ENCODE results near the gene GPATCH8. TPM values are rescaled to one million over a fixed set of nuclear protein-coding genes. Genes with fewer than 3 reads are reported as not detected.
A peak's percentile ranks its signal among the peaks of the same experiment; 100 is the strongest.

The GPATCH8 gene
- total and polyA plus RNA-seq, 7 experiments from 2014 or later, result 40.2 to 88.5 (median 67.6) TPM

GRCh38 chr17:44465276-44465675 is 37.9 kb downstream of the GPATCH8 start:
- intact Hi-C loops (cut with micrococcal nuclease), result no loop called here

GRCh38 chr17:44464037-44464436 is 39.2 kb downstream of the GPATCH8 start:
- H3K4me3 Mint-ChIP-seq, result no peak overlapping the region
- Histone ChIP-seq H3K36me3 (ENCODE audit: control insufficient read depth in 2 of 3, insufficient read depth in 3 of 3, low read length in 3 of 3) (peaks cover 0 to 7% (median 5%) of the 10 kb centered on the region in 3 experiments), H3K4me1 (ENCODE audit: control insufficient read depth in 2 of 2, insufficient read depth in 2 of 2, low read length in 2 of 2) (no peaks in the 10 kb centered on the region), H3K27ac (ENCODE audit: low read depth, low read length) (no peak overlapping the region), H3K27me3 (ENCODE audit: control insufficient read depth in 2 of 2, insufficient read depth in 2 of 2, low read length in 2 of 2) (no peaks in the 10 kb centered on the region), H3K9me3 (ENCODE audit: control insufficient read depth in 2 of 3, low read length in 3 of 3) (no peaks in the 10 kb centered on the region), H3K4me3 (ENCODE audit: low read length) (no peak overlapping the region)
- H3K9me3 Mint-ChIP-seq, result no peaks in the 10 kb centered on the region
- DNase-seq, result no peak
- ChIA-PET POLR2A (no interaction called here), CTCF (interaction anchor here (0.8 kb wide), 1 partner anchor 12 kb away, joined by 3 read pairs; no protein-coding TSS in a partner anchor)
- ATAC-seq, result no peak
- H3K36me3 Mint-ChIP-seq, result peaks cover 0 to 31% (median 9%) of the 10 kb centered on the region in 5 donors
- H3K27ac Mint-ChIP-seq, result peak overlapping the region in 1 of 9 donors; percentile 33
- intact Hi-C loops (cut with micrococcal nuclease), result no loop called here
- H3K4me1 Mint-ChIP-seq, result peaks cover 20 to 50% (median 40%) of the 10 kb centered on the region in 7 donors
- H3K27me3 Mint-ChIP-seq, result no peaks in the 10 kb centered on the region

More at GRCh38 chr17:44465276-44465675, 37.9 kb downstream of the GPATCH8 start:
- H3K9me3 Mint-ChIP-seq, result no peaks in the 10 kb centered on the region
- no peak overlapping the region for H3K27ac Mint-ChIP-seq
- POLR2A ChIA-PET, result no interaction called here
- H3K4me1 Mint-ChIP-seq, result peaks cover 24 to 56% (median 53%) of the 10 kb centered on the region in 7 donors
- H3K36me3 ChIP-seq (ENCODE audit: control insufficient read depth in 2 of 3, insufficient read depth in 3 of 3, low read length in 3 of 3), result peaks cover 0 to 7% (median 5%) of the 10 kb centered on the region in 3 experiments
- DNase-seq (no peak), ATAC-seq (no peak)
- H3K27ac ChIP-seq (ENCODE audit: low read depth, low read length), result no peak overlapping the region
- no peaks in the 10 kb centered on the region for H3K27me3 ChIP-seq (ENCODE audit: control insufficient read depth in 2 of 2, insufficient read depth in 2 of 2, low read length in 2 of 2)
- H3K4me1 ChIP-seq (ENCODE audit: control insufficient read depth in 2 of 2, insufficient read depth in 2 of 2, low read length in 2 of 2), result no peaks in the 10 kb centered on the region
- H3K36me3 Mint-ChIP-seq, result peaks cover 0 to 27% (median 9%) of the 10 kb centered on the region in 5 donors
- H3K4me3 ChIP-seq (ENCODE audit: low read length), result no peak overlapping the region
- CTCF ChIA-PET, result no interaction called here
- no peaks in the 10 kb centered on the region for H3K27me3 Mint-ChIP-seq
- H3K9me3 ChIP-seq (ENCODE audit: control insufficient read depth in 2 of 3, low read length in 3 of 3), result no peaks in the 10 kb centered on the region
- no peak overlapping the region for H3K4me3 Mint-ChIP-seq

GRCh38 chr17:44451832-44452231 is 51.4 kb downstream of the GPATCH8 start:
- H3K36me3 ChIP-seq (ENCODE audit: control insufficient read depth in 2 of 3, insufficient read depth in 3 of 3, low read length in 3 of 3), result no peaks in the 10 kb centered on the region
- ChIA-PET CTCF (interaction anchor here (0.6 kb wide), 1 partner anchor 12 kb away, joined by 3 read pairs; no protein-coding TSS in a partner anchor), POLR2A (no interaction called here)
- H3K4me1 ChIP-seq (ENCODE audit: control insufficient read depth in 2 of 2, insufficient read depth in 2 of 2, low read length in 2 of 2), result no peaks in the 10 kb centered on the region
- no peaks in the 10 kb centered on the region for H3K27me3 ChIP-seq (ENCODE audit: control insufficient read depth in 2 of 2, insufficient read depth in 2 of 2, low read length in 2 of 2)
- no peak for DNase-seq
- intact Hi-C loops (cut with micrococcal nuclease), result no loop called here
- Mint-ChIP-seq H3K36me3 (peaks cover 0 to 10% (median 0%) of the 10 kb centered on the region in 5 donors), H3K4me1 (peaks cover 10 to 46% (median 32%) of the 10 kb centered on the region in 7 donors), H3K27me3 (no peaks in the 10 kb centered on the region), H3K9me3 (no peaks in the 10 kb centered on the region), H3K4me3 (no peak overlapping the region), H3K27ac (peak overlapping the region in 1 of 9 donors; percentile 21)
- no peak overlapping the region for H3K4me3 ChIP-seq (ENCODE audit: low read length)
- no peaks in the 10 kb centered on the region for H3K9me3 ChIP-seq (ENCODE audit: control insufficient read depth in 2 of 3, low read length in 3 of 3)
- ATAC-seq, result no peak
- no peak overlapping the region for H3K27ac ChIP-seq (ENCODE audit: low read depth, low read length)

GRCh38 chr17:44451016-44451627 is 52.1 kb downstream of the GPATCH8 start:
- ChIA-PET POLR2A (no interaction called here), CTCF (no interaction called here)
- Mint-ChIP-seq H3K27me3 (no peaks in the 10 kb centered on the region), H3K4me3 (no peak overlapping the region), H3K27ac (peak overlapping the region in 1 of 9 donors; percentile 54), H3K4me1 (peaks cover 10 to 46% (median 32%) of the 10 kb centered on the region in 7 donors), H3K36me3 (peaks cover 0 to 10% (median 3%) of the 10 kb centered on the region in 5 donors), H3K9me3 (no peaks in the 10 kb centered on the region)
- intact Hi-C loops (cut with micrococcal nuclease), result no loop called here
- no peak overlapping the region for H3K4me3 ChIP-seq (ENCODE audit: low read length)
- H3K36me3 ChIP-seq (ENCODE audit: control insufficient read depth in 2 of 3, insufficient read depth in 3 of 3, low read length in 3 of 3), result no peaks in the 10 kb centered on the region
- DNase-seq (no peak), ATAC-seq (no peak)
- no peak overlapping the region for H3K27ac ChIP-seq (ENCODE audit: low read depth, low read length)
- H3K27me3 ChIP-seq (ENCODE audit: control insufficient read depth in 2 of 2, insufficient read depth in 2 of 2, low read length in 2 of 2), result no peaks in the 10 kb centered on the region
- no peaks in the 10 kb centered on the region for H3K4me1 ChIP-seq (ENCODE audit: control insufficient read depth in 2 of 2, insufficient read depth in 2 of 2, low read length in 2 of 2)
- H3K9me3 ChIP-seq (ENCODE audit: control insufficient read depth in 2 of 3, low read length in 3 of 3), result no peaks in the 10 kb centered on the region

- Mint-ChIP-seq H3K27ac (peak overlapping the region in 1 of 9 donors; percentile 53), H3K4me1 (peaks cover 10 to 51% (median 42%) of the 10 kb centered on the region in 7 donors), H3K9me3 (no peaks in the 10 kb centered on the region), H3K36me3 (peaks cover 0 to 5% (median 3%) of the 10 kb centered on the region in 5 donors), H3K27me3 (no peaks in the 10 kb centered on the region), H3K4me3 (no peak overlapping the region)
- POLR2A ChIA-PET, result no interaction called here
- Histone ChIP-seq H3K4me1 (ENCODE audit: control insufficient read depth in 2 of 2, insufficient read depth in 2 of 2, low read length in 2 of 2) (no peaks in the 10 kb centered on the region), H3K9me3 (ENCODE audit: control insufficient read depth in 2 of 3, low read length in 3 of 3) (no peaks in the 10 kb centered on the region), H3K36me3 (ENCODE audit: control insufficient read depth in 2 of 3, insufficient read depth in 3 of 3, low read length in 3 of 3) (no peaks in the 10 kb centered on the region), H3K4me3 (ENCODE audit: low read length) (no peak overlapping the region), H3K27ac (ENCODE audit: low read depth, low read length) (no peak overlapping the region), H3K27me3 (ENCODE audit: control insufficient read depth in 2 of 2, insufficient read depth in 2 of 2, low read length in 2 of 2) (no peaks in the 10 kb centered on the region)
- intact Hi-C loops (cut with micrococcal nuclease), result no loop called here
- DNase-seq (no peak), ATAC-seq (no peak)
- CTCF ChIA-PET, result interaction anchor here (0.5 kb wide), 1 partner anchor 538 kb away, joined by 4 read pairs; no protein-coding TSS in a partner anchor
These were observed 54.8 kb downstream of the GPATCH8 start for GRCh38 chr17:44448412-44448811.

- Histone ChIP-seq H3K4me1 (ENCODE audit: control insufficient read depth in 2 of 2, insufficient read depth in 2 of 2, low read length in 2 of 2) (peaks cover under 1 to 5% of the 10 kb centered on the region in 2 donors), H3K27ac (ENCODE audit: low read depth, low read length) (no peak overlapping the region), H3K9me3 (ENCODE audit: control insufficient read depth in 2 of 3, low read length in 3 of 3) (no peaks in the 10 kb centered on the region), H3K4me3 (ENCODE audit: low read length) (no peak overlapping the region), H3K36me3 (ENCODE audit: control insufficient read depth in 2 of 3, insufficient read depth in 3 of 3, low read length in 3 of 3) (no peaks in the 10 kb centered on the region), H3K27me3 (ENCODE audit: control insufficient read depth in 2 of 2, insufficient read depth in 2 of 2, low read length in 2 of 2) (no peaks in the 10 kb centered on the region)
- Mint-ChIP-seq H3K27me3 (no peaks in the 10 kb centered on the region), H3K36me3 (peaks cover 0 to 6% (median 3%) of the 10 kb centered on the region in 5 donors), H3K27ac (no peak overlapping the region), H3K9me3 (no peaks in the 10 kb centered on the region), H3K4me3 (no peak overlapping the region), H3K4me1 (peaks cover 5 to 37% (median 34%) of the 10 kb centered on the region in 7 donors)
- intact Hi-C loops (cut with micrococcal nuclease), result no loop called here
- POLR2A ChIA-PET, result no interaction called here
- no peak for ATAC-seq
- CTCF ChIA-PET, result no interaction called here
- no peak for DNase-seq
These were observed 58.5 kb downstream of the GPATCH8 start for GRCh38 chr17:44444735-44445105.

GRCh38 chr17:44442806-44443205 is 60.4 kb downstream of the GPATCH8 start:
- ChIA-PET CTCF (interaction anchor here (0.7 kb wide), 1 partner anchor 69 kb away, joined by 3 read pairs; no protein-coding TSS in a partner anchor), POLR2A (no interaction called here)
- Mint-ChIP-seq H3K36me3 (peaks cover 0 to 15% (median 3%) of the 10 kb centered on the region in 5 donors), H3K4me3 (no peak overlapping the region), H3K9me3 (no peaks in the 10 kb centered on the region), H3K27ac (no peak overlapping the region), H3K27me3 (no peaks in the 10 kb centered on the region), H3K4me1 (peaks cover 20 to 43% (median 39%) of the 10 kb centered on the region in 7 donors)
- H3K36me3 ChIP-seq (ENCODE audit: control insufficient read depth in 2 of 3, insufficient read depth in 3 of 3, low read length in 3 of 3), result no peaks in the 10 kb centered on the region
- H3K4me1 ChIP-seq (ENCODE audit: control insufficient read depth in 2 of 2, insufficient read depth in 2 of 2, low read length in 2 of 2), result peaks cover 12 to 17% of the 10 kb centered on the region in 2 donors
- H3K4me3 ChIP-seq (ENCODE audit: low read length), result no peak overlapping the region
- H3K27ac ChIP-seq (ENCODE audit: low read depth, low read length), result no peak overlapping the region
- intact Hi-C loops (cut with micrococcal nuclease), result no loop called here
- no peak for DNase-seq
- H3K27me3 ChIP-seq (ENCODE audit: control insufficient read depth in 2 of 2, insufficient read depth in 2 of 2, low read length in 2 of 2), result no peaks in the 10 kb centered on the region
- no peaks in the 10 kb centered on the region for H3K9me3 ChIP-seq (ENCODE audit: control insufficient read depth in 2 of 3, low read length in 3 of 3)
- no peak for ATAC-seq
